GM12891 (cell line): ENCODE measurements around the gene TMEM14B.

ENCODE experiments used
- PAX5 ChIP-seq: IDR thresholded peaks from 2 replicates; pipeline ENCODE4 v1.6.1; 2011; ENCODE audit warnings: low read length, moderate library complexity, mild to moderate bottlenecking; ENCODE audit not compliant: insufficient read depth, severe bottlenecking
- POLR2A ChIP-seq: IDR thresholded peaks from 2 replicates; pipeline ENCODE4 v1.6.1; 2011; ENCODE audit warnings: low read depth, low read length, control low read depth
- POLR2AphosphoS5 ChIP-seq: IDR thresholded peaks from 2 replicates; pipeline ENCODE4 v1.6.1; 2011; ENCODE audit warnings: low read depth, low read length, control low read depth
- POU2F2 ChIP-seq: IDR thresholded peaks from 2 replicates; pipeline ENCODE4 v1.6.1; 2011; ENCODE audit warnings: low read depth, mild to moderate bottlenecking, control low read depth, low read length, moderate library complexity
- SPI1 ChIP-seq: IDR thresholded peaks from 2 replicates; pipeline ENCODE4 v1.6.1; 2011; ENCODE audit warnings: low read depth, low read length, control low read depth
- TAF1 ChIP-seq: IDR thresholded peaks from 2 replicates; pipeline ENCODE4 v1.6.1; 2011; ENCODE audit warnings: low read depth, low read length, control low read depth

DNA sequence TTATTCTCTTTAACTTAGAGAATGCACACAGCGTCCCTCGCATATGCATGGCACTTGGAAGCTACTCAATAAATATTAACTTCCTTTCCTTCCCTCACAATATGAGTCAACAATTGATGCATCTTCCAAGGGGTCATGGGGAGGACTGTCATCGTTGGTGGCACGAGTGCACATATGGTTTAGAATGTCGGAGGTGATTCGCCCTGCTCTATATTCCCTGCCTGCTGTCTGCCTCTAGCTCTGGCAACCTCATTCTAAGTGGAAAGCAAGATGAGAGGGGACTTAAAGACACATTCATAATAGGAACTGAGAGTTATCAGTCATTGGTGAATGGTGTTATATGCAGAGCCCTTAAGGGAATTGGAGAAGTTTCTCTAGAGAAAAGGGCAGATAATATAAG is 46.1 kb downstream of the TMEM14B start:
- TF ChIP-seq POLR2A (no peak), TAF1 (no peak), POU2F2 (no peak), PAX5 (no peak), SPI1 (no peak), POLR2AphosphoS5 (no peak)
